GM15510 (cell line): ENCODE data around the gene PKNOX2.

Source experiments
- POLR2A ChIP-seq: IDR thresholded peaks from 3 replicates; pipeline ENCODE4 v1.6.1; 2011; ENCODE audit warnings: borderline replicate concordance; ENCODE audit not compliant: insufficient read length; ENCODE audit errors: extremely low read depth

The PKNOX2 gene

DNA sequence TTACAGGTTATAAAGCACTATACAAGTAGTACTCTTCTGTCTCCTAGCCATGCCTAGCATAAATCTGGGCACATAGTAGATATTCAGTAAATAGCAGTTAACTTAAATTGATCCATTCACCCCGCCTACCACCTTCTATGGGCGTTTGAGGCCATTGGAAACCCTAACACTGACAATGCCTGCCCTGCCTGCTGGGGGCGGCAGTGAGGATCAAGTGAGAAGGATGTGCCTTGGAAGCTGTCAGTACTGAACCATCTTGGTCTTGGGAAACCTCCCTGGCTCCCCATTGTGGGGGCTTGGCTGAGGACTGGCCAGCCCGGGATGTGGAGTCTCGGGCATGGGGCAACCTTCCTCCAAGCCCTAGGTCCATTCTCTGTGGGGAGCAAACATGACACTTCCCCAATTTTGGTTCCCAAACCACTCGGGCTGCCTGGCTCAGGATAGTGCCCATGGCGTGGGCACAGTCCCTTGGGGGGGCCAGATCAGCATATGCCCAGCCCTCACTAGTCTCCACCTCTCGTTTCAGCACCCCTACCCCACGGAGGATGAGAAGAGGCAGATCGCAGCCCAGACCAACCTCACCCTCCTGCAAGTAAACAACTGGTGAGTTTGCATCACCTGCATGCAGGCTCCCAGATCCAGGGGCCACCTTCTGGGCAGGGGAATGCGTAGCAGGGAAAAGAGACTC, 264.1 kb downstream of the PKNOX2 start:
- TF ChIP-seq POLR2A, result no peak

DNA sequence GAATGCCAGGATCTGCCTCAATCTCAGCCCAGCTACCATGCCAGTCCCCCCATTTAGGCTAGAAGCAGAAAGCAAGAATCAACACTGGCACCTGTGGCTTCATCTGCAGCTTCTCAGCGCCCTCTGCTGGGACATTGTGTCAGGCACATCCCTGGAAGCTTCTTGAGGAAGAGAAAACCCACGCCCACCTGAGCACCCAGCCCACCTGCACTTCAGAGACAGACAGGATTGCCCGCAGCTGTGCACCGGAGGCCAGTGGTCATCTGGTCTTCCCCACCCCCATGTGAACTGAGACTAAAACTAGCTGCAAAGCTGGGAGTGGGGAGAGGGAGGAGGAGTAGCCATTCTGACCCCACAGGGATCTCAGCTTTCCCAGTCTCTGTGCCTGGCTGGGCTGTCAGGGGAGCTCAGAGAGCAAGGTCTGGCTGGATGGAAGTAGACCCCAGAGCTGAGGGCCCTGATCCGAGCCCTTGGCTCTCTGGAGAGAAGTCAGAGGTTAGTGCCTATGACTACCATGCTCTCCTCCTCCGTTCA, 264.7 kb downstream of the PKNOX2 start:
- TF ChIP-seq POLR2A, result no peak

DNA sequence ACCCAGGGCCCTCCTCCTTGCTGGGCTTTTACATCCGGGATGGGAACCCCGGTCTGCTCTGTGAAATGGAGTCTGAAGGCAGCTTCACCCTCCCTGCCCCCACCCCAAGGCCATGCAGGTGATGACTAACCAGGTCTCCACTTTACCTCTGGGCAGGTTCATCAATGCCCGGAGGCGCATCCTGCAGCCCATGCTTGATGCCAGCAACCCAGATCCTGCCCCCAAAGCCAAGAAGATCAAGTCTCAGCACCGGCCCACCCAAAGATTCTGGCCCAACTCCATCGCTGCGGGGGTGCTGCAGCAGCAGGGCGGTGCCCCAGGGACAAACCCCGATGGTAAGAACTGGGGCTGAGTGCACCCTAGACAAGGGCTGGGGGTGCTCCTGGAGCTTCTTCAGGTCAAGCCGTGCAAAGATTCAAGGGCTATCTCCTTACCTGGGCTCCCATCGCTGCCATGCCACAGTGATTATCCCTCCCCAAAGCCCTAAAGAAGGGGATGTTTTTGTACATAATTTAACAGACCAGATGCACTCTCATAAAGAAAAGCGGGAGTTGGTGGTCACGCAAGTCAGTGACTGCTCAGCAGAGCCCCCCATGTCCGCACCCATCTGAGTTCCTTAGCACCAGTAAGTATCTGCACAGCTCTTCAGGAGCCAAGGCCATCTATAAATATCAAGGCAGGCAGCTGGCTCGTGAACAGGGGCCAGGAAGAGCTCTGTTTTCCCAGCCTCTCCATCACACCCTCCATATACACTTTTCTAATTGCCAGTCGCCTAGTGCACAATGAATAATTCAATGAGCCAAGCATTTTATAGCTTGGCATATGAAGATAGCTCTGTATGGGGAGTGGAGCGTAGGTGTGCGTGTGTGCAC, 265.5 kb downstream of the PKNOX2 start:
- no peak for TF ChIP-seq POLR2A

DNA sequence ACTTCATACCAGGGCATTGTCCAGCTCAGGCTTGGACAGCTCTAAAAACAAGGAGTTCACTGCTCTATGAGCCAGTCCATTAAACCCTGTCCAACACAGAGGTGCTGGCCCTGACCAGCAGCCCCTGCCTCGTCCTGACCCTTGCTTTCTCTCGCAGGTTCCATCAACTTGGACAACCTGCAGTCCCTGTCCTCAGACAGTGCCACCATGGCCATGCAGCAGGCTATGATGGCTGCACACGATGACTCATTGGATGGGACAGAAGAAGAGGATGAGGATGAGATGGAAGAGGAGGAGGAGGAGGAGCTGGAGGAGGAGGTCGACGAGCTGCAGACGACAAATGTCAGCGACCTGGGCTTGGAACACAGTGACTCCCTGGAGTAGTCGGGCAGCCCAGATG, 266.5 kb downstream of the PKNOX2 start:
- no peak for TF ChIP-seq POLR2A

DNA sequence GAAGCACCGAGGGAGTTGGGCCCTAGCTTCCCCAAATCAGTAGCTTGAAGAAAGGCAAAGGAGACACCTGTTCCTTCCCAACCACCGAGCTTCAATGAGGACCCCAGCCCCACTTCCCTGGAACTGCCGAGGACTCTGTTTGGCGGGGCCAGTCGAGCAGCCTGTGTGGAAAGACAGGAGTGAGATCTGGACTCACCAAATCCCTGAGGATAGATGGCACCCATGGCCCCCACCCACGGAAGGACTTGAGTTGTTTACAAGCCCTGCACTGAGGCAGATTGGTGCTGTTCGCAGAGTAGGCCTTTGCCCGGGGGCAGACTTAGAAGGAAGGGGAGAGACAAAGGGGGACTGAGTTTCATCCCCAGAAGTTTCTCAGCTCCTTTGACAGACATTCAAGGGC, 266.9 kb downstream of the PKNOX2 start:
- TF ChIP-seq POLR2A, result no peak

DNA sequence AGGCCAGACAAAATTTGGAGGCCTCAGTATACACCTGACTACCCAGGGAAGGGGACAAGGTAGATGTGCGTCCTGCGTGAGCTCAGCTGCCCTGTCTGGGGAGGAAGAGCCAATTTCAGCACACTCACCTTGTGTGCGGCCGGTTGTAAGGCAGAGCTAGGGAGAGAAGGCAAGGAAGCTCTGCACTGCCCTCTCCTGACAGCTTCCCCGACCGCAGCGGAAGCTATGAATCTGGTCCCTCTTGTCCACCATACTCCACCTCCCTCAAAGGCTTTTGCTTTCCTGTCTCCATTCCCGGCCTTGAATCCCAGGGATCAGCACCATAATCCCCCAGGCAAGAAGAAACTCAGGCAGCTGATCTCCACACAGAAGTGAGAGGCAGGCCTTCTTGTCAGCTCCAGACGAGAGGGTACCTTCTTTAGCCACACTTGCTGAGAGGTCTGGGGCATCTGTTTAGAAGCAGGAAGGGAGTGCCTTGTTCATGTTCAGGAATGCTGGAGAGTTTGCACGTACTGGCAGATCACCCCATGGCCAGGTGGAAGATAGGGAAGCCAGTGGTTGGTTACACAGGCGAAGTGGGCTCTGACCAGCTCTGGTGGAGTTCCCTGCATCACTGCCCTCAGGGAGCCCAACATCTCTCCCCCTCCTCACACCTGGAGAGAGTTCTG, 269.0 kb downstream of the PKNOX2 start:
- no peak for TF ChIP-seq POLR2A

DNA sequence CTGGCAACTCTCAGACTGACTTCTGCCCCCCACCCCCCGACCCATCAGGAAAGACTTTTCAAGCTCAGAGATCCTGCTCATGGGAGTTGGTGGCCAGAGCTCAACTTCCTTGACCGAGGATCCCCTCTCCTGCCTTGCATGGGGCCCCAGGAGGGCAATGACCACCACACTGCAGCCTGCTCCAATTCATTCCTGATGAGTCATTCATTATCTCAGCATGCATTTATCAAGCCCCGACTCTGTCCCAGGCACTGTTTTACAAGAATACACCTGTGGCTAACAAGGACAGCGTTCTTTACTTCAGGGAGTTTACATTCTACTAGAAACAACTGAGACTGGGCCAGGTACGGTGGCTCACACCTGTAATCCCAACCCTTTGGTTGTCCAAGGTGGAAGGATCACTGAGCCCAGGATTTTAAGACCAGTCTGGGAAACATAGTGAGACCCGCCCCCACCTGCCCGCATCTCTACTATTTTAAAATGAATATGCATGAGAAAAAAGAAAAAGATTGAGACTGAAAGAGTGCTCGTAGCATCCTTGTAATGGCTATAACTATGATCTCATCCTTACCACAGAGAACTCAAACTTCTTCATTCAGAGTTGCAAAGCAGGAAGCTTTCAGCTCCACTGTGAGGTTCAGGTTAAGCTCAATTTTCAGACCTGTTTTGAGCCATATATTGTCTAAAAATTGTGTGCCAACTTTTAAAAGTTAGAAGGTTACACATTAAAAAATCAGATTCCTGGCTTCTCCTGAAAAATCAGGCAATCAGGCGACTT, 271.1 kb downstream of the PKNOX2 start:
- no peak for TF ChIP-seq POLR2A

DNA sequence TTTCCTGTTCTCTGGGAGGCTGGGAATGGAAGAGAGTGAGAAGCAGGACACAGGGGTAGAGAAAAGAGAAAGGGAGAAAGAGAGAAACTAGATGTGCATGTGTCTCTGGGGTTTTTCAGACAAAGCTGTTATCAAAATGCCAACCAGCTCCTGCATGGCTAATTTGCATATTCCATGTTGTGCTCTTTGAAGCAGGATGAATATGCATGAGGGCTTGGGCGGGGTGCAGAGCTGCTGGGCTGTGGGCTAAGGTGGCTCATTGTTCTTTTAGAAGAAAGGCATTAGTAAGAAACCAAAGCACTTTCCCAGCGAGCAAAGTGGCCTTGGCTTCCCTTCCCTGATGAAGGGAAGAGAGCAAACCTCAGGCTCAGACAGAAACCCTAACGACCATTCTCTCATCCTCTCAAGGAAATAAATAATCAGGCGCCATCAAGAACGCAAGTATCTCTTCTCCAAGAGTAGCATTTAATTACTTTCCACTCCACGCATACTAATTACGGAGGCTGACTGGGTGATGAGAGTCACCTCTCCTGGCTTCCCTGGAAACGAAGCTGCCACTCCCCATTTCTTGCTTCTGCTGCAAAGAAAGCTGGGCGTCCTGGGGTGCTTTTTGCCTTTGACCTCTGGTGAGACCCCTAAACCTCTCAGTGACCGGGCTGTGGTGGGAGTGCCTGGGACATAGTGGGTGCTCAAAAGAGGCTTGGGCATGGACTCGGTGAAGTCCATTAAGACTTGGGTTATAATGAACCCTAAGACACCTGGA, 277.3 kb downstream of the PKNOX2 start:
- TF ChIP-seq POLR2A, result no peak

DNA sequence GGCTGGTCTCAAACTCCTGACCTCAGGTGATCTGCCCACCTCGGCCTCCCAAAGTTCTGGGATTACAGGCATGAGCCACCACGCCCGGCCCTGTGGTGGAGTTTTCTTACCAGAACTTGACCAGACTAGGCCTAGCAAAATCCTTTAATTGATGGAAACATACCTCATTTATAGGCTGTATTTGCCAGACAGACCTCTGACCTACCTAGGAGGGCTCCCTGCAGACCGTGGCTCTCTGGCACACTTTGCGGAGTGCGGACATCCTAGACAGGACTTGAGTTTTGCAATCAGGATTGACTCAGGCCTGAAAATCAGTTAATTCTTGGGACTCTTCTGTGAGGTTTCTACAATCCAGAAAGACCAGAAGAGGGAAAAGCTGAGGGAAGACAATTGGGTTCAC, 278.4 kb downstream of the PKNOX2 start:
- no peak for TF ChIP-seq POLR2A

DNA sequence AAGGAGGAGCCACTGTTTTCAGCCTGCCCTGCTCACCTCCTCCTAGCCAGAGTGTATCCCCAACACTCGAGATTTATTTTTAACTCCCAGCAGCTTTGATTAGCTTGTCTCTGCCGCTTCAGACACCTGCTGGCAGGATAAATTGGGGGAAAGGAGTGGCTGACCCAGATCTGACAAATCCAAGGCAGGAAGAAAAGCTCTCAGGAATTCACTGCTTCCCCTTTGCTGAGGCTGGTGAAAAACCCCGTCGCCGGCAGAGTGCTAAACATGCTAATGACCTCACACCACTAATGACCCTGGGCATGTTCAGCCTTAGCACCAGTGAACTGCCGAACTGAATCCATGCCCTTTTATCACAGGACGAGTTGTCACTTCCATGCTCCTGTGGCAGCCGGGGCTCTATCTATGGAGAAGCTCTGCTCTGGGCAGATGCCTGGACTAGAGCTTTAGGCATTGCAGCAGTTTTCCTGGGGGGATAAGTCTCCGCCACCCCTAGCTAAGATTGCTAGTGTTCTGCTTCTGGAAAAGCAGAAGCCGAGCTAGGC, 279.3 kb downstream of the PKNOX2 start:
- no peak for TF ChIP-seq POLR2A

DNA sequence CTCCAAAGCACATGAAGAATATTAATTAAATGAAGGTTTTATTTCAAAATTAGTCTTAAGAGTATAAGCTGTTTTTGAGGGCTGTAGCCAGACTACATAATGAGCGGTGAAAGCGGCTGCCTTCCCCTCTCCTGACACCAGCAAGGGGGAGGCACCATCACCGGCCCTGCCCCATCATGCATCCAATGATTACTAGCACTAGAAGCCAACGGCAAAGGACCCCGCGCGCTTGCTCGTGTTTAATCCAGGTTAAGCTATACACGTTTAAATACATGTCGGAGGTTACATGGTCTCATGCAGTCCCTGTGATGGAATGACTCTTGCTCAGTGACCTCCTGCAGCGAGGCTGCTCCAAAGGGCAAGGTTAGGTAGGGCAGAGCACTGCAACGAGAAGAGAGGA, 281.2 kb downstream of the PKNOX2 start:
- no peak for TF ChIP-seq POLR2A

DNA sequence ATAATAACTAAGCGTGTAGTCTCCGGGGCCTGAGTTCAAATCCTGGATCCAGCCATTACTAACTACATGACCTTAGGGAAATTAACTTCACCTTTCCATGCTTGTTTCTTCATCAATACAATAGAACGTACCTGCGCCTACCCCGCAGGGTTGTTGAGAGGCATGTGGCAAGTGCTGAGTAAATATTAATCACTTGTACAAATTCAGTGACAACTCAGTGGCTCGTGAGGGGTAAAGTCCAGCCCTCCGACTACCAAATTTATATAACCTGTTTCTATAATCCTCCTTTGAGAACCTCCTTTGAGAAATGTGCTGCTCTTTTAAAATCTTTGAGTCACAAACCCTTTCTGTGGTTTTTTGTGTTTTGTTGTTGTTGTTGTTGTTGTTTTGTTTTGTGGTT, 281.7 kb downstream of the PKNOX2 start:
- TF ChIP-seq POLR2A, result no peak

DNA sequence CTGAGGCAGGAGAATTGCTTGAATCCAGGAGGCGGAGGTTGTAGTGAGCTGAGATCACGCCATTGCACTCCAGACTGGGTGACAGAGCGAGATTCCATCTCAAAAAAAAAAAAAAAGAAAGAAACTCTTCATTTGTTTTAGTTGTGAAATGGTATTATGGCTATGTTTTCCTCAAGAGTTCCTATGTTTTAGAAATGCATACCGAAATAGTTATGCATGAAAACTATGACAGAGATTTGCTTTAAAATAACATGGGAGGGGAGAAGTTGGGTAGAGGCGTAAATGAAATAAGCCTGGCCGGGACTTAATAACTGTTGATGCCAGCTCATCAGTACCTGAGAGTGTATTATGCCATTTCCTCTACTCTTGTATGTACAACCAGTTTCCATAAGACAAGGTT, 283.2 kb downstream of the PKNOX2 start:
- no peak for TF ChIP-seq POLR2A
